Sigmoid colon (tissue), 4 donors: Measurements from ENCODE around the gene BHLHA9.

Source experiments
- CTCF ChIP-seq, 4 experiments: fragments of 450-650 bp in 3 of 4; fragments of 200-600 bp in 1 of 4; IDR thresholded peaks; one replicate each; pipeline ENCODE4 v1.5.1; 2016 to 2019; ENCODE audit warnings: antibody characterized with exemption in 4 of 4, mild to moderate bottlenecking in 3 of 4, moderate library complexity in 2 of 4
- POLR2A ChIP-seq, 2 donors: fragments of 450-650 bp; IDR thresholded peaks; one replicate each; pipeline ENCODE4 v1.6.1; 2016; ENCODE audit warnings: antibody characterized with exemption in 2 of 2, mild to moderate bottlenecking in 2 of 2, moderate library complexity in 2 of 2
- POLR2AphosphoS5 ChIP-seq, 4 donors: sonication (generic); formaldehyde crosslinking; IDR thresholded peaks; one replicate each; pipeline ENCODE4 v1.6.1; 2017; ENCODE audit warnings: antibody characterized with exemption in 4 of 4

- TF ChIP-seq POLR2A (IDR thresholded peaks at IDR 0.05) (no peak), CTCF (IDR thresholded peaks at IDR 0.05) (no peak), POLR2AphosphoS5 (IDR thresholded peaks at IDR 0.05) (no peak)
Measured at GRCh38 chr17:1251866-1252608, 18.2 kb upstream of the BHLHA9 start.
